Activated gamma-delta T cell (primary cell): Measurements from ENCODE around the gene AKR1C8.

Source experiments
- DNase-seq: peaks from one replicate; lab custom pipeline; 2025; lab: John Stamatoyannopoulos, UW

AKR1C8 gene

DNA sequence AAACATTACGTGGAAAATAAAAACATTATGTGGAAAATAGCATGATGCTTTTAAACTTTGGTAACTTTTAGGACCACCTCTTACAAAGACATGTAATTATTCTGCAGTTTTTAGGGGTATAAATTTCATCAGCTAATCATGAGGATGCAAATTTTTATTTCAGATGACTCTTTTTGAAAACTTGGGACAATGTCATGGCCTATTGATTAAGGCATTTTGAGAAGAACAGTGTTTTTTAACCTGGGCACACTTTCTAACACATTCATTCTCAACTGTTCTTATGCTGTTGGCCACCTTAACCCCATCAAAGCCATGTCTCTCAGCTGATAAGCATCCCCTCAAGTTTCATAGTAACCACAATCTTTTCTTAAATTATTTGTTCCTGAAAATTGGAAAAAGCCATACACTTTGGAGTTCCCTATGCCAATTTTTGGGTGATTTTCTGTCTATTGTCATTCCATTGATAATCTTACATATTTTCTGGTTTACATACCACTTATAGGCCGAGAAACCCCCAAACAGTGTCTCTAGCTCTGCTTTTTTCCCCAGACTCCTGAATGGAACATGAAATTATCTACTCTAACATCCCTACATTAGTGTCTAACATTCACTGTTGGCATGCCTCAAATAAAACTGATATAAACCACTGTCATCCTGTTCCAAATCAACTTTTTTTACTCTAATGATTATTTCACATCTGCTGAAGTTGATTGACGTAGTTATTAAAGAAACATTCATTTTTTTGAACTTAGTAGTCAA lies 76.1 kb downstream of the AKR1C8 start:
- no peak for DNase-seq

GRCh38 chr10:5107860-5108526 lies 77.0 kb downstream of the AKR1C8 start:
- no peak for DNase-seq

GRCh38 chr10:5106553-5106952 lies 78.4 kb downstream of the AKR1C8 start:
- no peak for DNase-seq

DNA sequence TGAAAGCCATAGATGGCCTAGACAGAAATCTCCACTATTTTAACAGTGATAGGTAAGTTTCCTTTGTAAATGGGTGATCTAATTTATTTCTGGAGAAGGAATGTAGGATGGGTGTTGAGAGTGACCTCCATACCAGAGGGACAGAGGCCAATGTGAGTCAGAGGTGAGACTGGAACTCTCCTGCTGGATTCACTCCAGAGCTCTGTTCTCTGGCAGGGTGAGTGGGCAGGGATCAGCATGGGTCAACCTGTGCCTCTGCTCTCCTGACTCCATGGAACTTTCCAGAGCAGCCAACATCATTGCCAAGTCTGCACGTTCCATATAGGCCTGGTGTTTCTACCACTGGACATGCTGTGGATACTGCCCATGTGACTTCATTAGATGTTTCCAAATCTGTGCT lies 79.3 kb downstream of the AKR1C8 start:
- DNase-seq = no peak
